Measurements from ENCODE around the gene PDCD1.
"Not testable (repeated sequence)": the region's sequence is repeated elsewhere in the genome, so short reads cannot be mapped to it uniquely, and the experiment has no call there.

Gene PDCD1

GRCh38 chr2:241817821-241818215 lies 40.9 kb downstream of the PDCD1 start:
- not testable (repeated sequence) for DNase-seq (ENCODE audit: low read depth, low spot score); H3K27ac ChIP-seq

GRCh38 chr2:241817126-241817820 lies 41.4 kb downstream of the PDCD1 start:
- no peak for DNase-seq (ENCODE audit: low read depth, low spot score)
- H3K27ac ChIP-seq = no peak overlapping the region

- DNase-seq (ENCODE audit: low read depth, low spot score) = no peak
- H3K27ac ChIP-seq = no peak overlapping the region
Measured at GRCh38 chr2:241816431-241817121, 42.1 kb downstream of the PDCD1 start.

- no peak overlapping the region for H3K27ac ChIP-seq
Measured at GRCh38 chr2:241815477-241816430, 42.9 kb downstream of the PDCD1 start.

GRCh38 chr2:241814643-241815476 lies 43.8 kb downstream of the PDCD1 start:
- H3K27ac ChIP-seq = no peak overlapping the region
- no peak for DNase-seq (ENCODE audit: low read depth, low spot score)

More at GRCh38 chr2:241815477-241816430, 42.9 kb downstream of the PDCD1 start:
- DNase-seq (ENCODE audit: low read depth, low spot score) = no peak

GRCh38 chr2:241814393-241814642 lies 44.4 kb downstream of the PDCD1 start:
- H3K27ac ChIP-seq = no peak overlapping the region
- DNase-seq (ENCODE audit: low read depth, low spot score) = no peak

- no peak overlapping the region for H3K27ac ChIP-seq
- no peak for DNase-seq (ENCODE audit: low read depth, low spot score)
Measured at GRCh38 chr2:241813644-241814392, 44.9 kb downstream of the PDCD1 start.

GRCh38 chr2:241812730-241813643 lies 45.7 kb downstream of the PDCD1 start:
- no peak for DNase-seq (ENCODE audit: low read depth, low spot score)
- no peak overlapping the region for H3K27ac ChIP-seq

- H3K27ac ChIP-seq = no peak overlapping the region
- DNase-seq (ENCODE audit: low read depth, low spot score) = no peak
Measured at GRCh38 chr2:241811952-241812729, 46.6 kb downstream of the PDCD1 start.

- DNase-seq (ENCODE audit: low read depth, low spot score) = no peak
- no peak overlapping the region for H3K27ac ChIP-seq
Measured at GRCh38 chr2:241811201-241811951, 47.3 kb downstream of the PDCD1 start.

GRCh38 chr2:241810307-241811200 lies 48.1 kb downstream of the PDCD1 start:
- no peak for DNase-seq (ENCODE audit: low read depth, low spot score)
- no peak overlapping the region for H3K27ac ChIP-seq

- no peak overlapping the region for H3K27ac ChIP-seq
- no peak for DNase-seq (ENCODE audit: low read depth, low spot score)
Measured at GRCh38 chr2:241809383-241810306, 49.0 kb downstream of the PDCD1 start.

GRCh38 chr2:241808721-241809382 lies 49.8 kb downstream of the PDCD1 start, which contains the start of gene NEU4:
TSS of gene NEU4 (plus strand) at chr2:241809193. CDS start at chr2:241814485, 5,292 bp downstream.
- no peak for DNase-seq (ENCODE audit: low read depth, low spot score)
- no peak within 1 kb of the TSS for H3K27ac ChIP-seq

- no peak overlapping the region for H3K27ac ChIP-seq
- DNase-seq (ENCODE audit: low read depth, low spot score) = no peak
Measured at GRCh38 chr2:241808051-241808720, 50.5 kb downstream of the PDCD1 start.

Data from epithelial cell of prostate (primary cell).